Glutamatergic neuron (in vitro differentiated cells): ENCODE measurements around the gene GSTM2. TPM values are rescaled to one million over a fixed set of nuclear protein-coding genes. Genes with fewer than 3 reads are reported as not detected.

Source experiments
- DNase-seq: peaks from one replicate; pipeline ENCODE4 v3.0.0; 2022
- H3K27ac Mint-ChIP-seq: one replicate; pipeline ENCODE4 v1.8.0; 2020; ENCODE audit warnings: mild to moderate bottlenecking, mixed read lengths, inconsistent platforms; ENCODE audit not compliant: unreplicated experiment
- H3K27me3 Mint-ChIP-seq: one replicate; pipeline ENCODE4 v1.8.0; 2020; ENCODE audit warnings: mild to moderate bottlenecking, moderate library complexity, mixed read lengths, inconsistent platforms; ENCODE audit not compliant: unreplicated experiment
- H3K36me3 Mint-ChIP-seq: one replicate; pipeline ENCODE4 v1.8.0; 2020; ENCODE audit warnings: mild to moderate bottlenecking, mixed read lengths, inconsistent platforms; ENCODE audit not compliant: unreplicated experiment
- H3K4me1 Mint-ChIP-seq: one replicate; pipeline ENCODE4 v1.8.0; 2020; ENCODE audit warnings: mild to moderate bottlenecking, low read depth, mixed read lengths, inconsistent platforms; ENCODE audit not compliant: unreplicated experiment
- H3K4me3 Mint-ChIP-seq: one replicate; pipeline ENCODE4 v1.8.0; 2020; ENCODE audit warnings: mild to moderate bottlenecking, mixed read lengths, inconsistent platforms; ENCODE audit not compliant: unreplicated experiment
- H3K9me3 Mint-ChIP-seq: one replicate; pipeline ENCODE4 v1.8.0; 2020; ENCODE audit warnings: mild to moderate bottlenecking, moderate library complexity, mixed read lengths, inconsistent platforms; ENCODE audit not compliant: unreplicated experiment
- total RNA-seq: library from RNA; stranded (reverse); fragmentation: NEBNext Ultra II Directional; extraction: Animal tissue kit (Norgen Biotek cat#: 25700); gene quantifications from one replicate; pipeline ENCODE4 v1.2.1, GENCODE V29; 2021; ENCODE audit not compliant: unreplicated experiment
- TF ChIP-seq, protein P1 (sequence below): fragments of 200-600 bp; sonication (generic); IDR thresholded peaks from one replicate; pipeline ENCODE4 v1.5.0; 2021; ENCODE audit not compliant: partially characterized antibody, unreplicated experiment

Gene GSTM2
- total RNA-seq, 1 donor from 2014 or later, result 33.6 TPM

DNA sequence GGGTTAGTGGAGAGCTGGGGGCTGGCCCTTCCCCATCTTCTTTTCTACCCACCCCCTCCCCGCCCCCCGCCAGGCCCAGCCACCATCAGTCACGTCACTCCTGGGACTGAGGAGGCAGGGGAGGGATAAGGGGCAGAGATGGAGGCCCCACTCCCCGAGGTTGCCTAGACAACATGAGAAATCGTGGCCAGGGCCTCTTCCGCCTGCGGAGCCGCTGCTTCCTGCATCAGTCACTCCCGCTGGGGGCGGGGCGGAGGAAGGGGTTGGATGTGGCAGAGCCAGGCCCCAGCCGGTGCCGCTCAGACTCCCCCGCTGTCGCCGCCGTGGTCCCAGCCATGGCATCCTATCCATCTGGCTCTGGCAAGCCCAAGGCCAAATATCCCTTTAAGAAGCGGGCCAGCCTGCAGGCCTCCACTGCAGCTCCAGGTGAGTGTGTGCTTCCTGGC lies 47.0 kb upstream of the GSTM2 start:
- TF ChIP-seq, protein P1, sequence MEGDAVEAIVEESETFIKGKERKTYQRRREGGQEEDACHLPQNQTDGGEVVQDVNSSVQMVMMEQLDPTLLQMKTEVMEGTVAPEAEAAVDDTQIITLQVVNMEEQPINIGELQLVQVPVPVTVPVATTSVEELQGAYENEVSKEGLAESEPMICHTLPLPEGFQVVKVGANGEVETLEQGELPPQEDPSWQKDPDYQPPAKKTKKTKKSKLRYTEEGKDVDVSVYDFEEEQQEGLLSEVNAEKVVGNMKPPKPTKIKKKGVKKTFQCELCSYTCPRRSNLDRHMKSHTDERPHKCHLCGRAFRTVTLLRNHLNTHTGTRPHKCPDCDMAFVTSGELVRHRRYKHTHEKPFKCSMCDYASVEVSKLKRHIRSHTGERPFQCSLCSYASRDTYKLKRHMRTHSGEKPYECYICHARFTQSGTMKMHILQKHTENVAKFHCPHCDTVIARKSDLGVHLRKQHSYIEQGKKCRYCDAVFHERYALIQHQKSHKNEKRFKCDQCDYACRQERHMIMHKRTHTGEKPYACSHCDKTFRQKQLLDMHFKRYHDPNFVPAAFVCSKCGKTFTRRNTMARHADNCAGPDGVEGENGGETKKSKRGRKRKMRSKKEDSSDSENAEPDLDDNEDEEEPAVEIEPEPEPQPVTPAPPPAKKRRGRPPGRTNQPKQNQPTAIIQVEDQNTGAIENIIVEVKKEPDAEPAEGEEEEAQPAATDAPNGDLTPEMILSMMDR, result no peak
- Mint-ChIP-seq H3K27ac (no peak overlapping the region), H3K4me1 (peaks cover 17% of the 10 kb centered on the region), H3K9me3 (peaks cover 3% of the 10 kb centered on the region), H3K36me3 (no peaks in the 10 kb centered on the region), H3K4me3 (peak overlapping the region; percentile 98), H3K27me3 (peaks cover 11% of the 10 kb centered on the region)
- DNase-seq, result peak; percentile 94

GRCh38 chr1:109621379-109622136 lies 46.3 kb upstream of the GSTM2 start:
- peaks cover 11% of the 10 kb centered on the region for H3K27me3 Mint-ChIP-seq
- peak overlapping the region; percentile 98 for H3K4me3 Mint-ChIP-seq
- H3K9me3 Mint-ChIP-seq, result peaks cover 3% of the 10 kb centered on the region
- no peaks in the 10 kb centered on the region for H3K36me3 Mint-ChIP-seq
- no peak for DNase-seq
- TF ChIP-seq, protein P1, result no peak
- peaks cover 19% of the 10 kb centered on the region for H3K4me1 Mint-ChIP-seq
- H3K27ac Mint-ChIP-seq, result peak overlapping the region; percentile 64

DNA sequence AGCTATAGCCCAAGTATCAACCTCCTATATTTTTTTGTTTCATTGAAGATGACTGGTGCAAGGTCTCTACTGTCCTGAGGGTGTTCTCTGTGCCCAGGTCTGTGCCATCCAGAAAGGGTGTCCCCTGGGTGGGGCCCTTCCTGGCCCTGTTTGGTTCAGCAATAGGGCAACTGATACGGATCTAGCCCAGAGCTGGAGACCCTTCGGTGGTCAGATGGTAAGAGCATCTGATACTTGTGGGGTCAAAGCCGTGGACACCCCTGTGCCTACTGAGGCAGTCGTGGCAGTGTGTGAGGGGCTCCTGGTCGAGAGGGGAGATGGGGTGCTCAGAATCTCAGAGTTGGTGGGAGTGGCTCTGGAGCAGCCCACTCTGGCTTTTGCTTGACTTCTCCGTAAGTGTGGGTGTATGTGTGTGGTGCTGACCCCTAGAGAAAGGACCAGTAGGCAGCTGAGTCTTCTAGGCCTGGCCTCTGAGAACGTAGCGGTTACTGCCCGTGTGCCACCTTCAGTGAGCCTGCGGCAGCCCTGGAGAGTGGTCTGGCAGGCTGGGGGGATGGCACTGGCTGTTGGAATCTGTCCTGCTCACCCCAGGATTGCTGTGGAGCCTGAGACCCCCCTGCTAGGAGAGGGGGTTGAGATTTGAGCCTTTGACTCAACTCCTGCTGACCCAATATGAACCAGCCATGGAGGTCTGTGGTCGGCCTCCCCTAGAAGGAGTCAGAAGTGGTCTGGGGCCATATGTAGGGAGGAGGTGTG lies 45.5 kb upstream of the GSTM2 start:
- TF ChIP-seq, protein P1, result no peak
- Mint-ChIP-seq H3K4me3 (peak overlapping the region; percentile 98), H3K36me3 (no peaks in the 10 kb centered on the region), H3K9me3 (peaks cover 3% of the 10 kb centered on the region), H3K4me1 (peaks cover 19% of the 10 kb centered on the region), H3K27me3 (peaks cover 9% of the 10 kb centered on the region), H3K27ac (peak overlapping the region; percentile 64)
- DNase-seq, result no peak

GRCh38 chr1:109622895-109623294 lies 45.0 kb upstream of the GSTM2 start:
- Mint-ChIP-seq H3K36me3 (no peaks in the 10 kb centered on the region), H3K9me3 (peaks cover 5% of the 10 kb centered on the region), H3K4me3 (no peak overlapping the region), H3K4me1 (peaks cover 19% of the 10 kb centered on the region), H3K27me3 (peaks cover 9% of the 10 kb centered on the region), H3K27ac (peak overlapping the region; percentile 38)
- DNase-seq, result no peak
- TF ChIP-seq, protein P1, result no peak

GRCh38 chr1:109623601-109624161 lies 44.2 kb upstream of the GSTM2 start:
- peaks cover 7% of the 10 kb centered on the region for H3K27me3 Mint-ChIP-seq
- no peaks in the 10 kb centered on the region for H3K36me3 Mint-ChIP-seq
- TF ChIP-seq, protein P1, result no peak
- peaks cover 19% of the 10 kb centered on the region for H3K4me1 Mint-ChIP-seq
- no peak overlapping the region for H3K4me3 Mint-ChIP-seq
- H3K9me3 Mint-ChIP-seq, result peaks cover 4% of the 10 kb centered on the region
- no peak overlapping the region for H3K27ac Mint-ChIP-seq
- no peak for DNase-seq
